Heart left ventricle (tissue), 13 donors: ENCODE results near the gene AGXT.

Experiments used
- POLR2A ChIP-seq, 2 donors: fragments of 450-650 bp; IDR thresholded peaks; one replicate each; pipeline ENCODE4 v1.6.1; 2017; ENCODE audit warnings: antibody characterized with exemption in 2 of 2, mild to moderate bottlenecking in 2 of 2, moderate library complexity in 2 of 2
- TF ChIP-seq, protein P1 (sequence below), 12 donors: fragments of 200-600 bp; sonication (generic) in 4 of 12; IDR thresholded peaks; one replicate each; pipeline versions ENCODE4 v1.5.0 to v1.8.0; 2018 to 2022; ENCODE audit warnings: antibody characterized with exemption in 12 of 12, mild to moderate bottlenecking in 5 of 12
- donor health status: ischemic (EF 13 %, LVEDD 7.1; RV severe dilation, severe dysfunction).
- donor health status: DM: no; HTN: yes; CAD: no.
- donor health status: DM: no; HTN: no; CAD: no.
- donor health status: ischemic (EF 25% LVEDD 6.9; RV normal size, moderate dysfunction).
- donor health status: ischemic (EF 25% LVEDD 5.7; RV mildly dilated, moderate dysfunction).
- donor health status: ischemic (EF 35%, LVEDD 5.7; RV mildly dilated, moderate dysfunction).
- donor health status: nonischemic (EF 11% LVEDD 7.7; RV severe dilation, severe dysfunction).
- donor health status: DM: yes; HTN: yes; CAD: no.
- donor health status: PGD.
- donor health status: ischemic (EF 29% LVEDD 5.4; RV normal size, mild dysfunction).
- donor health status: nonischemic (EF 23%, LVEDD 6.1; RV moderate dilation, normal function).

DNA sequence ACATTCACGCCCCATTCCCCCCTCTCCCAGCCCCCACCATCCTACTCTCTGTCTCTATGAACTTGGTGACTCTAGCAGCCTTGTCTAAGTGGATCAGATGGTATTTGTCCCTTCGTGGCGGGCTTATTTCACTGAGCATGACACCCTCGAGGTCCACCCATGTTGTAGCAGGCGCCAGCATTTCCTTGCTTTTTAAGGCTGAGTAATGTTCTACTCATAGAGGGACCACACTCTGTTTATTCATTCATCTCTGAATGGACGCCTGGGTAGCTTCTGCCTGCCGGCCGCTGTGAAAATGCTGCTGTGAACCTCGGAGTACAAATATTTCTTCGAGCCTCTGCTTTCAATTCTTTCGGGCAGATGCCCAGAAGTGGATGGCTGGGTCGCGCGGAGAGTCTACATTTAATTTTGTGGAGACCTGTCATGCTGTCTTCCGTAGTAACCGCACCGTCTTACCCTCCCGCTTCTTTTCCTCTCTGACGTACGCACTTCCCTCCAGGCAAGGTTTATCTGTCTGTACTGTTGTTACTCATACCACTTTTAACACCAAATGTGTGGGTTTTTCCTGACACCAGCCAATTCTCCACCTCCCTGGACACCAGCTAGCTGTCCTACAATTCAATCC is 43.1 kb downstream of the AGXT start:
- TF ChIP-seq, protein P1, sequence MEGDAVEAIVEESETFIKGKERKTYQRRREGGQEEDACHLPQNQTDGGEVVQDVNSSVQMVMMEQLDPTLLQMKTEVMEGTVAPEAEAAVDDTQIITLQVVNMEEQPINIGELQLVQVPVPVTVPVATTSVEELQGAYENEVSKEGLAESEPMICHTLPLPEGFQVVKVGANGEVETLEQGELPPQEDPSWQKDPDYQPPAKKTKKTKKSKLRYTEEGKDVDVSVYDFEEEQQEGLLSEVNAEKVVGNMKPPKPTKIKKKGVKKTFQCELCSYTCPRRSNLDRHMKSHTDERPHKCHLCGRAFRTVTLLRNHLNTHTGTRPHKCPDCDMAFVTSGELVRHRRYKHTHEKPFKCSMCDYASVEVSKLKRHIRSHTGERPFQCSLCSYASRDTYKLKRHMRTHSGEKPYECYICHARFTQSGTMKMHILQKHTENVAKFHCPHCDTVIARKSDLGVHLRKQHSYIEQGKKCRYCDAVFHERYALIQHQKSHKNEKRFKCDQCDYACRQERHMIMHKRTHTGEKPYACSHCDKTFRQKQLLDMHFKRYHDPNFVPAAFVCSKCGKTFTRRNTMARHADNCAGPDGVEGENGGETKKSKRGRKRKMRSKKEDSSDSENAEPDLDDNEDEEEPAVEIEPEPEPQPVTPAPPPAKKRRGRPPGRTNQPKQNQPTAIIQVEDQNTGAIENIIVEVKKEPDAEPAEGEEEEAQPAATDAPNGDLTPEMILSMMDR (IDR thresholded peaks at IDR 0.05): no peak
- no peak for TF ChIP-seq POLR2A (IDR thresholded peaks at IDR 0.05)
